GM13976 (cell line): ENCODE data around the gene CPXM2.
"Not testable (repeated sequence)": the region's sequence is repeated elsewhere in the genome, so short reads cannot be mapped to it uniquely, and the experiment has no call there.

ENCODE experiments used
- DNase-seq: peaks from one replicate; pipeline ENCODE4 v3.0.0; 2012; ENCODE audit warnings: low spot score
- CTCF ChIP-seq: IDR thresholded peaks from 2 replicates; pipeline ENCODE4 v1.5.1; 2012; ENCODE audit warnings: borderline replicate concordance, mild to moderate bottlenecking; ENCODE audit not compliant: insufficient read depth; ENCODE audit errors: extremely low read depth, missing control alignments, control extremely low read depth
- in situ Hi-C: fragments of 300-500 bp; cut with MboI; formaldehyde crosslinking; loops from one replicate; pipeline ENCODE4 v1.12.0; 2022; ENCODE audit warnings: low sequenced_read_pairs, mixed read lengths, inconsistent platforms; ENCODE audit not compliant: unreplicated experiment

Gene CPXM2

GRCh38 chr10:123742751-123743440 lies 148.7 kb downstream of the CPXM2 start:
- in situ Hi-C loops = no loop called here
- no peak for DNase-seq
- TF ChIP-seq CTCF = no peak

- in situ Hi-C loops = no loop called here
- DNase-seq = no peak
- no peak for TF ChIP-seq CTCF
Observed at GRCh38 chr10:123741711-123742110, 149.9 kb downstream of the CPXM2 start.

- TF ChIP-seq CTCF = no peak
- in situ Hi-C loops = no loop called here
- DNase-seq = no peak
Observed at GRCh38 chr10:123741146-123741545, 150.5 kb downstream of the CPXM2 start.

- in situ Hi-C loops = not testable (repeated sequence)
Observed at GRCh38 chr10:123736917-123737316, 154.7 kb downstream of the CPXM2 start.

GRCh38 chr10:123729523-123729922 lies 162.1 kb downstream of the CPXM2 start:
- TF ChIP-seq CTCF = no peak

More at GRCh38 chr10:123736917-123737316, 154.7 kb downstream of the CPXM2 start:
- DNase-seq = not testable (repeated sequence)

GRCh38 chr10:123726836-123727235 lies 164.8 kb downstream of the CPXM2 start:
- in situ Hi-C loops = no loop called here
- DNase-seq = no peak
- TF ChIP-seq CTCF = no peak

More at GRCh38 chr10:123729523-123729922, 162.1 kb downstream of the CPXM2 start:
- in situ Hi-C loops = no loop called here
- no peak for DNase-seq

- no peak for TF ChIP-seq CTCF
- DNase-seq = no peak
- in situ Hi-C loops = no loop called here
Observed at GRCh38 chr10:123726381-123726780, 165.2 kb downstream of the CPXM2 start.
